Activated CD4-positive, alpha-beta T cell treated with anti-CD3 and anti-CD28 coated beads, Interleukin-2, amount 50 U/mL, for 16 hours (primary cell): ENCODE data around the gene TMPRSS13.
A peak's percentile ranks its signal among the peaks of the same experiment; 100 is the strongest.
"Not testable (repeated sequence)": the region's sequence is repeated elsewhere in the genome, so short reads cannot be mapped to it uniquely, and the experiment has no call there.

Experiments
- DNase-seq: peaks from one replicate; pipeline ENCODE4 v3.0.0-alpha.2; 2020

The TMPRSS13 gene

DNA sequence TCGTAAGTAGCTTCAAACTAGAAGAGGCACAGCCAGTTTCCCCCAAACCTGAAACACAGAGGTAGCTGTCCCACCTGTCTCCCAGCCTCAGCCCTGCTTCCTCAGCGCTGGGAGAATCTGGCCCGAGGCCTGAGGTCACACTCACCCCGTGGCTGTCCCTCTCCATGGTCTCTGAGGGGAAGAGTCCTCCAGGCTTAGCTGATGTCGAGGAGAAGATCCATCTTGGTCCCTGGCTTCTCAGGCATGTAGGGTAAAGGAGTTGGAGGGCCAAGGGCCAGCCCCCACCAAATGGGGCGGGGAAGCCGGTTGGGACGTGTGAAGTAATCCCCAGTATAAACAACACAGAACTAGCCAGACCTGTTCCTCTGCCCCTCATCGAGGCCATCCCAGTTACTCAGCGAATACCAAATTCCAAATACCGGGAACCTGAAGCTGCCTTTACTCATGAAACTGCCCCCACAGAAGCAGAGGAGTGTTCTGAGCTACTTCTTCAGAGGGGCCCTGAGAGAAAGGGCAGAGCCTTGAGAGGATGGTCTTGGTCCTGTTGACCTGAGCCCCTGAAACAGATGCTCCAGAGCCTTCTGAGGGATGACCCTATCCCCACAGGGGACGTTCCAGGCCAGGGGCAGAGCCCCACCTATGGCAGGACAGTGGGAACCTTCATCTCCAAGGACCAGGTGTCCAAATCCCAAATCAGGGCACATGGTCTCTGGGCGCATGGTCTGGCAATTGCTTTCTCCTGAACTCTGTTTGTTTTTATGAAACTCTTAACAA, at the start of gene TMPRSS13:
Gene TMPRSS13, minus strand, starts transcription at position 261 of the 774 bp plus-strand sequence. Its CDS starts 95 bp downstream, at position 166.
- no peak for DNase-seq

DNA sequence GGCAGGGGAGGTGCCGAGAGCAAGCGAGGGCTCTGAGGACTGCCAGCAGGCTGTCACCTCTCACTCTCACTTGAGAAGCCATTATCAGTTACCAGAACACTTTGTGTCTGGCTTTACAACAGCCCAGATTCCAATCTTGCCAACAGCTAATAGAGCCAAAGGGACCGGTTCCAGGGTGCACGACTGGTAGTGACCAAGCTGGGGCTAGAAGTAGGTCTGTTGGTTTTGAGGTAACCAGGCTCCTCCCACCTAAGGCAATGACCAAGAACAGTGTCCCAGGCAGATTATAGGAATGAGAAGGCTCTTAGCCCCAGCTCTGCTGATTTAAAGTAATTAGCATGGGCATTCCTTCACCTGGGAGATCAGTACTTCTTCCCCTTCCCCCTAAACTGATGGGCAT, 49.8 kb upstream of the TMPRSS13 start:
- no peak for DNase-seq

DNA sequence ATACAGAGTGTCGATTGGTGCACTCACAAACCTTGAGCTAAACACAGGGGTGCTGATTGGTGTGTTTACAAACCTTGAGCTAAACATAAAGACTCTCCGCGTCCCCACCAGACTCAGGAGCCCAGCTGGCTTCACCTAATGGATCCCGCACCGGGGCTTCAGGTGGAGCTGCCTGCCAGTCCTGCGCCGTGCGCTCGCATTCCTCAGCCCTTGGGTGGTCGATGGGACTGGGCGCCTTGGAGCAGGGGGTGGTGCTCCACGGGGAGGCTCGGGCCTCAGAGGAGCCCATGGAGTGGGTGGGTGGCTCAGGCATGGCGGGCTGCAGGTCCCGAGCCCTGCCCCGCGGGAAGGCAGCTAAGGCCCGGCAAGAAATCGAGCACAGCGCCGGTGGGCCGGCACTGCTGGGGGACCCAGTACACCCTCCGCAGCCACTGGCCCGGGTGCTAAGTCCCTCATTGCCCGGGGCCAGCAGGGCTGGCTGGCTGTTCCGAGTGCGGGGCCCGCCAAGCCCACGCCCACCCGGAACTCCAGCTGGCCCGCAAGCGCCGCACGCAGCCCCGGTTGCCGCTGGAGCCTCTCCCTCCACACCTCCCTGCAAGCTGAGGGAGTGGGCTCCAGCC, 49.2 kb upstream of the TMPRSS13 start:
- not testable (repeated sequence) for DNase-seq

DNA sequence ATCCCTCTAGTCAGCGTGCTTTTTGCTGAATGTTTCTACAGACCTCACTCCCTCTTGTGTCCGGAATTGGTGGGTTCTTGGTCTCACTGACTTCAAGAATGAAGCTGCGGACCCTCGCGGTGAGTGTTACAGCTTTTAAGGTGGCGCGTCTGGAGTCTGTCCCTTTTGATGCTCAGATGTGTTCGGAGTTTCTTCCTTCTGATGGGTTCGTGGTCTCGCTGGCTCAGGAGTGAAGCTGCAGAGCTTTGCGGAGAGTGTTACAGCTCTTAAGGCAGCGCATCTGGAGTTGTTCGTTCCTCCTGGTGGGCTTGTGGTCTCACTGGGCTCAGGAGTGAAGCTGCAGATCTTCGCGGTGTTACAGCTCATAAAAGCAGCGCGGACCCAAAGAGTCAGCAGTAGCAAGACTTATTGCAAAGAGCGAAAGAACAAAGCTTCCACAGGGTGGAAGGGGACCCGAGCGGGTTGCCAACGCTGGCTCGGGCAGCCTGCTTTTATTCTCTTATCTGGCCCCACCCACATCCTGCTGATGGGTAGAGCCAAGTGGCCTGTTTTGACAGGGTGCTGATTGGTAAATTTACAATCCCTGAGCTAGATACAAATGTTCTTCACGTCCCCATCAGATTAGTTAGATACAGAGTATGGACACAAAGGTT, 48.5 kb upstream of the TMPRSS13 start:
- not testable (repeated sequence) for DNase-seq

DNA sequence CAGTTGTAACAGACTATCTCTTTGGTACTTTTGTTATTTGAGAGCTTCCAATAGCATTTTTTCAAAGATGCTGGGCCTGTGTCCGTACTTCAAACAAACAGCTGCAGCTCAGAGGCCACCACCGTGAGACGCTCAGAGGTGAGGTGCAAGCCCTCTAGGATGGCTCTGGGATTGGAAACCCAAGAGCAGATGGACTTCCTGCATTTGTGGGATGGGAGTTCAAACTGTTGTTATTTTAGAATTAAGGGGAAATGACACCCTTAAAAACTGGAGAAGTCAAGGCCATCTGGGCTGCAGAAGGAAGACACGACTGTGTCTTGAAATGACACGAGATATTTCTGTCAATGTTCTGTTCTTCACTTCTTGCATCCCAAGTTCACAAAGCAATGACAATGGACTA, 47.8 kb upstream of the TMPRSS13 start:
- no peak for DNase-seq

DNA sequence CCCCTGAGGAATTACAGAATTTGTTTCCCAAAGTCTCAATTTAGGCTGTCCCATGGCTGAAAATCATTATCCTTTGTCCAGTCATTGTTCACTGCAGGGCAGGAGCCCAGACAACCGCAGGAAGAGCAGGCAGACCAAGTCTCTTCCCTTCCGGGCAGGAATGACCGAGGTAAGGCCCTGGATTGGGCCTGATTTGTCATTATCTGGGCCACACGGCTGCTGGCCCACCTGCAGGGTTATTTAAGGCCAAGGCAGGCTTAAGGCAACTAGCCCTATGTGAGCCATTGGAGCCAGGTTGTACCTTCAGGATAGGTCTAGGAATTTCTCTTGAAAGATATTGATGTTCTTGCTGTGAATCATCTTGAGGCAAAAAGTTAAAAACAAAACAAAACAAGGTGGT, 47.2 kb upstream of the TMPRSS13 start:
- no peak for DNase-seq

DNA sequence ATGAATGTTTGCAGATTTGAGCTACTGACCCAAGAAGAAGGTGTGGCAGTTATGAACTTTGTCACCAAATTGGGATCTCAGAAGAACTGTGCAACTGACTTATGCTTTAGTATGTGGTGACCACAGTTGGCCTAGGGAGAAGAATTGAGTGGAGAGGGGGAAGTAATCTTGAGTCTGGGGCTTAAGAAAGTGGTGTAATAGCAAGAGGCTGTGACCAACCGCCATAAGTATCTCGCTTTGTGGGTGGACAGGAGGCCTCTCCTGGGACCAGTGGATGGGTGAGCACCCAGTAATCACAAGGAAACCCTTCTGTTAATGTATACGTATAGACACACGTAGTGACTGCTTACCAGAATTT, 44.3 kb upstream of the TMPRSS13 start:
- no peak for DNase-seq

DNA sequence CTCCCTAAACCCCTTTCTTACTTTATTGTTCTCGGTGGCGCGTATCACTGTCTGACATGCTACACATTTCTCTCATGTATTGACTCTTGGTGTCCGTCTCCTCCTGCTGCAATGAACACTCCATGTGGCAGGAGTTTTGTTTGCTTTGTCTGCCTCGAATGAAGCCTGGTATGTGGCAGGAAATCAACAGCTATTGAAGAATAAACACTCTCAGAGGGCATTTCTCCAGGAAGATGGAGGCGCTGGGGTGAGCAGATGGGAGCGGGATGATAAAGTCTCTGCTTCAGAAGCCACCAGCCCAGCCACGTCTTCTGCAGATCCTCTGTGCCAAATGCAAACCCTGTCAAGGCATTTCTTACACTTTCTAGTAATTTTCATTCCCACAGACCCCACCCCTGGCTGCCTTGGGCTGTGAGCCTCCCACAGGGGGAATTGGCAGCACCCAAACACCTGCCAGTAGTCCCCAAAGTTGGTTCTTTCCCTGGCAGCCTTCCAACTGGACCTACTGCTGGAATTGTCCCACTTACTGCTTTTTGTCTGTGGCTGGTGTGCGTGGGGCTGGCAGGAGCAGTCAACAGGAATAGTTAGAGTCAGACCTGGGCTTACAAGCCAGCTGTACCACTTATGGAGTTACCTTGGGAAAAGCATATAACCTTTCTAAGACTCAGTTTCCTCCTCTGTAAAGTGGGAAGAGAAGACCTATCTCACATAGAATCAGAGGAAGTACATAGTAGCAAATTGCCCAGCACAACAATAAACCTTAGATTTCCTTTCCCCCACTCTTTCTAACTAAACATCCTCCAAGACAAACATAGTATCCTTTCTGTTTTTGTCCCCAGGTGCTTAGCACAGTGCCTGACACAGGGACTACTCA, 43.7 kb upstream of the TMPRSS13 start:
- DNase-seq, result no peak

DNA sequence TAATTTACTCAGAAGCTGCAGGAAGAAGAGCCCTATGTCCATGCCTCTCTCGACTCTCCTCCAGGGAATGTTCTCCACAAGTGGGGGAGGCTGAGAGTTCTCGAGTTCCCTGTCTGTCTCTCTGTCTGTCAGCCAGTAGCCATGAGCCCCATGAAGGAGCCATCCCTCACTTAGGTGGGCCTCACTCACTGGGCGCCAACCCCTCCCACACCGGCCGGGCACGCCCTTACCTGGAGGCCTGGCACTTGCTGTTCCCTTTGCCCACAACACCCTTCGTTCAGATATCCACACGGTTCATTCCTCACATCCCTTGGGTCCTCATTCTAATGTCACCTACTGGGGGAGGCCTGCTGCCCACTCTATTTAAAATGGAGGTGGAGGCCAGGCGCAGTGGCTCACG, 42.8 kb upstream of the TMPRSS13 start:
- DNase-seq, result no peak

DNA sequence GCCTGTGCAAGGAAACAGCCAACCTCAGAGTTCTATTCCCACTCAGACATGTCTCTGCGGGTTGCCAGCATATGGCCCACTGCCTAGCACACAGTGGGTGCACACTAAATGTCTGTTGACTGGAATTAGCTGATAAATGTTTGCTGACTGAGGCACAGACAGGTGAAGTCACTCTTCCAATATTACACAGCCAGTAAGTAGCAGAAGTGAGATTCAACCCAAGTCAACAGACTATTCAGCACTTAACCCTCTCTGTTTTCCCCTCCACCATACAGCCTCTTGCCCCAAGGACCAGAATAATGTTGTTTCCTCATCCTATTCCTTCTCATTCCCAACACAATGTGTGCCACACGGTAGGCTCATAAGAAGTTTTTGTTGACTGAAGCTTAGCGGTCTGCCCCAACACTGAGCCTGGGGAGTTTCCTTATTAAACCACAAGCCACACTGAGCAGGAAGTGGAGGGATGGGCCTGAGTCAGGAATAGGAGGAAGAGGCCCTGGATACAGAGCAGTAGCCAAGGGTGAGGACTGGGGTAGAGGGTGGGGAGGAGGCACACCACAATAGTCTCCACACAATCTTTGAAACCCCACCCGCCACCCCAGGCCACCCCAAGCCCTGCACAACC, 41.3 kb upstream of the TMPRSS13 start:
- peak; percentile 72 for DNase-seq

DNA sequence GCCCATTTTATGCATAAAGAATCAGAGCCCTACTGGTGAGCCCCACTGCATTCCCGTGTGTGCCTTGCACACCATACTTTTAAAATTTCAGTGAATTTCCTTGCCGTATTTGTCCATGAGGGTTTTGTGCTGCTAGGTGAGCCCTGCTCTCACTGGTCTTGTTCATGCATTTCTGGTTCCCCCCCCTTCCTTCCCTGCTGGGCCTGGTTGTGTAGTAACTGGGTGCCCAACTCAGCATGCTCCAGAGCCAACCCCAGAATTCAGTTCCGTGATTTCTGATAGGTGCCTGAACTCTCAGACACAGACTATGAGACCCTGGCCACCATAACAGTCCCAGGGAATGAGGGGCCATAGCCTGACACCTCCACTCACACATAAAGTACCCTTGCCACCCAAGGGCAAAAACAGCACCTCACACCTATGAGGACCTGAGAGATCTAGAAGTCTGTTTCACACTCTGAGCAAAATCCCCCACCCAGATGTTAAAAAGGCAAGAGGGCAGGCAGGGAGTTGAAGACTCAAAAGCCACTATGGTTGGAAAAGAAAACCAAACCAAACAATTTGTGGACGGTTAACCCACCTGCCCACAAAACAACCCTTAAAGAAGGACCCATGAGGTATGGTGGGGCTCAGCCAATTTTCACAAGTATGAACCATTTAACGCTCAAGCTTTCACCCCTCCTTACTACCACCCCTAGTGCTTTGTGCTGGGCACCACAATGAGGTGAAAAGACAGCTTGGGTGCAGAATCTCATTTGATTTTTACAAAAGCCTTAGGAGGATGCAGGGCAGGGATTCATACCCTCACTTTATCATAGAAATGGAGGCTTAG, 40.2 kb upstream of the TMPRSS13 start:
- DNase-seq, result no peak

DNA sequence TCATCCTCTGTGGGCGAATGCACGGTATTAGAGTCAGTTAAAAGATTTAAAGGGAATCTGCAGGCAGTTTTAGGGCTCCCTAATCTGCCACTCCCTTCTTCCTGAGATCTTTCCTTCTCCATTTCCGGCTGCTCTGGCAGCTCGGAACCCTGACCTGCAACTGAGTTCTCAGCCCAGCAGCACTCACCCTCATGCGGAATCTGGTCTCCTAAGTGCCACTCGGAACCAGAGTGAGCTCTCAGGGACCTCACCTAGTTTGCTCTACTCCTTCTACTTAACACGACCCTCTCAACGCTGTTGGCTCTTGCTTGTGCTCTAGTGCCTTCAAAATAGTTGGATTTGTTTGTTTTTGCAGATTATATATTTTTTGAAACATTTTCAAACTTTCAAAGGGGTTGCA, 37.7 kb upstream of the TMPRSS13 start:
- DNase-seq, result no peak

DNA sequence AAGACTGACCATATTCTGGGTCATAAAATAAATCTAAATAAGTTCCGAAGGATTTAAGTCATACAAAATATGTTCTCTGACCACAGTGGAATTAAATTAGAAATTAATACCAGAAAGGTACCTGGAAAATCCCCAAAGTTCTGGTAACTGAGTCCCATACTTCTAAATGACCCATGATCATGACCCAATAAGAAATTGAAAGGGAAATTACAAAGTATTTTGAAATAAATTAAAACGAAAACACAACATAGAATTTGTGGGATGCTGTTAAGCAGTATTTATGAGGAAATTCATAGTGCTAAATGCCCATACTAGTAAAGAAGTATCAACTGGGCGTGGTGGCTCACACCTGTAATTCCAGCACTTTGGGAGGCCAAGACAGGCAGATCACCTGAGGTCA, 33.6 kb upstream of the TMPRSS13 start:
- DNase-seq, result no peak

DNA sequence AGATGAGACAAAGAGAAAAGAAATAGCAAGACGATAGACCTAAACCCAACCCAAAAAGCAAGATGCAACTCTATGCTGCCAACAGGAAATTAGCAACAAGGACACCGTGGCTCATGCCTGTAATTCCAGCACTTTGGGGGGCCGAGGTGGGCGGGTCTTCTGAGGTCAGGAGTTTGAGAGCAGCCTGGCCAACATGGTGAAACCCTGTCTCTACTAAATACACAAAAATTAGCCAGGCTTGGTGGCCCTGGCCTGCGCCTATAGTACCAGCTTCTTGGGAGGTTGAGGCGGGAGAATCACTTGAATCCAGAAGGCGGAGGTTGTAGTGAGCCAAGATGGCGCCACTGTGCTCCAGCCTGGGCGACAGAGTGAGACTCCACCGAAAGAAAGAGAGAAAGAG, 32.7 kb upstream of the TMPRSS13 start:
- DNase-seq, result no peak

DNA sequence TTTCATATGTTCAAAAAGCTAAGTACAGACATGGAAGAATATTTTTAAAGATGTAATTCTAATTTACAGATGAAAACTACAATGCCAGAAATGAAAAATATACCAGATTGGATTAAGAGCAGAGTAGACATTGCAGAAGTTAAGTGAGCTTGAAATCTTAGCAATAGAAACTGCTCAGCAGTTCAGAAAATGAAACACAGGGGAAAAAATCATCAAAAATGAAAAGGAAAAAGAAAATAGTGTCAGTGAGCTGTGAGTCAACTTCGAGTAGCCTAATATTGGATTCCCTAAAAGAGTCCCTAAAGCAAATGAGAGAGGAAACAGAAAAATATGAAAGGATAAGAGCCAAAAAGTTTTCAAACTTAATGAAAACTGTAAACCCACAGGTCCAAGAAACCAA, 31.2 kb upstream of the TMPRSS13 start:
- DNase-seq, result no peak

DNA sequence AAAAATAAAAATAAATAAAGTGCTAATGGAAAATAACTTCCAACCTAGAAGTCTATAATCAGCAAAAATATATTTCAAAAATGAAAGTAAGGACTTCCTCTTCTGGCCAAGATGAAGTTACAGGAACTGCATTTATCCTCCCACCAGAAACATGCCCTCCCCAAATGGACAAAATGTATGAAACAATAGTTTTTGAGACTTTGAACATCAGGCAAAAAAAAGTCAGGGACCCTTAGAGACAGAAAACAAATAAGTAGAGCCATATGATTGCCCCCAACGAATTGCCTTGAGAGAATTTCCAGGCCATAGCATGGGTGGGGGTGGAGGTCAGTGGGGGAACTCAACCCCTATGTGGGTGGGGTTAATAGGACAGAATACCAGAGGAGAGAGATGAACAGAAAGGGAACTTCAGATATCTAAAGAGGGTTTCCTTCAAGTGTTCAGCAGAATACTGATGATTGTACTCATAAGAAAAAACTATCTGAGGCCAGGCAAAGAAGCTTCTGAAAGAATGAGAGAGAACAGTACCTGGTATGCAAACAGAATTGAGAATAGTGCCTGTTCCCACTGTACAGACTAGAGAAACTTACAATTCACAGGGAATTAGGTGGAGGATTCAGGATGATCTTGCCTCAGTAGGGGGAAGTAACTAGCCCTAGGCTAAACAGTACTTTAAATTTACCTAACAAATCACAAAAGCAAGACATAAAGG, 30.4 kb upstream of the TMPRSS13 start:
- DNase-seq, result no peak

DNA sequence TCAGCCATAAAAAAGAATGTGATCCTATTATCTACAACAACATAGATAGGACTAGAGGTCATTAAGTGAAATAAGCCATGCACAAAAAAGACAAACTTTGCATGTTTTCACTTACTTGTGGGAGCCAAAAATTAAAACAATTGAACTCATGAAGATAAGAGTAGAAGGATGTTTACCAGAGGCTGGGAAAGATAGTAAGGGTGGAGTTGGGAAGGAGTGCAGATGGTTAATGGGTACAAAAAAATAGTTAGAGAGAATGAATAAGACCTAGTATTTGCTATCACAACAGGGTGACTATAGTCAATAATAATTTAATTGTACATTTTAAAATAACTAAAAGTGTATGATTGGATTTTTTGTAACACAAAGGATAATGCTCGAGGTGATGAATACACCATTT, 29.7 kb upstream of the TMPRSS13 start:
- no peak for DNase-seq

DNA sequence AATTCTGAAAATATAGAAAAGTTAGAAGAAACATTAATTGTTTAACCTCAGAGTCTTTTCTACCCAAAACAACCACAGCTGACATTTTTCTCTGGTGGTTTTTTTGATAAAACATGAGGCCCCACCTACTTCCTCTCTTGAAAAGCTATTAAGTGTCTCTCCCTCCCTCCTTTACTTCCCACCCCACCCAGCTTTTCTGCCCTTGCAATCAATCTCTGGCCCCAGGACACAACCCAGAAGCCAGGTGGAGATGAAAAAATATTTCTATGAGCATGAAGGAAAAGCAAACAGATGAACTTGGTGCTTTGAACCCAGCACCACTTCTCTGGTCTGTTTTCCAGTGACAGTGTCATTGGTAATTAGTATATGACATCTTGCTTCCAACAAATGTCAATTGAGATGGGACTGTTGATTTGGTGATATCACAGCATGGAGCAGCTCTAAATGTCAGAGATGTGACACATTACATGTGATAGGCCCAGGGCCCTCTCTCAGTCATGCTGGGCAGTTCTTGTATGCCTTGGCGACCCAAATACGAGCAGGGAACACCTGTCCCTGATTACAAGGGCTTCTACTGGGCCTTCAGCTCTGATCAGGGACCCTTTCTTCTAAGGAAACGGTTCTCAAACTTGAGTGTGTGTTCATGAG, 23.9 kb upstream of the TMPRSS13 start:
- DNase-seq, result no peak

DNA sequence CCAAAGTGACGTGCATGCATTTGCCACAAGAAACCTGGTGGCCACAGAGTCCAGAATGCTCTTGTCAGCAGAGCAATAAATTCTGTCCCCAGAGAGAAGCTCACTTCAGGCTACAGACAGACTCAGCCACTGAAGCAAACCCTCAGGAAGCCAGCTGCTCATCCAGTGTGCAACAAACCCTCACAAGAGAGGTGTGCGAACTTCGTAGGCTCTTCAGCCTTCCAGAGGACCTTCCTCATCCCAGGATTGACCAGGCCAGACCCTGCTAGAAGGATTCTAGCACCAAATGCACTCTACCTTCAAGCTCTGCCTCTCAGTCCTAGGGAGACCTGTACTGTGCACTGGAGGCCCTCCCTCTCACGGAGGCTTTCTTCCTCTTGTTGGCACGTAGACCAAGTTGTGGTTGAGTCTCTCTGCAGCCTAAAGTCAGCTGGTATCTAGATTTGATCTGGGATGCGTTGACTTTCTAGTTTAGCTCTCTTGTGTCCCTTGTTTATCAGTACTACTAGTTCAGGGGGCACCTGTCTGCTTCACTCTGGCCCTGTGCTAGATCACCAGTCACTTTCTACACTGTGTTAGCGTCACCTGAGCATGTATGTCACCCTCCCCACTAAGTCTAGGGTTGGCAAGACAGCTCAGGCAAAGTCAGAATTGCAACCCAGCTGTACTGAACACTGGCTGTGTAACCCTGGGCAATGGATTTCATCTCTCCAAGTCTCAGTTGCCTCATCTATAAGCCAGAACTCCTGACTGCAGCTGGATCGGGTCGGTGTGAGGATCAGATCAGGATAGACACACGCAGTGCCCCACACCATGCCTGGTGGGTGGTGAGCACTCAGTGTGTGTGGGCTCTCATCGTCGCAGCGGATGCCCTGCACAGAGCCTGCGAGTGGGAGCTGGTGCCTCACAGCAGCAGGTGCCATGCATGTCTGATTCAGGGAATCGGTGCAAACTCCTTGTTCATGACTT, 22.1 kb upstream of the TMPRSS13 start:
- DNase-seq, result peak; percentile 24
